ENCODE results near the gene FOXP4.

DNA sequence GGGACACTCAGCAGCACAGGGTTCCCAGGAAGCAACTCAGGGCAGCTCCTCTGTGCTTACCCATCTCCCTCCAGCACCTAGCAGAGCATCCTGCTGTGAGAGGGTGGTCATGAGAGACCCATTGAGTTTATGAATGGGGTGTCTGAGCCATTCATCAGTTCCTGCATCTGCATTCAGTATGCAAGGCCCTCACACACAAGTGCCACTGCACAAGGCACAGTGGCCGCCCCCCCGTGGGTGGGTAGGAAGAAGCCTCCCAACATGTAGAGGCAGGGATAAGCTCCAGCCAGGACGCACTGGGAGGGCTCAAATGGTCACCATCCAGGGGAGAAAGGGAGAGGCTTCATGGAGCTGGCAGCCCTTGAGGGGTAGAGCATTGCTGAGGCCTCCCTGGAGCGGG is 43.0 kb downstream of the FOXP4 start:
- TF ChIP-seq EZH2 (IDR thresholded peaks at IDR 0.05; ENCODE audit: insufficient read depth, low read length), result no peak
- TF ChIP-seq, protein P1, sequence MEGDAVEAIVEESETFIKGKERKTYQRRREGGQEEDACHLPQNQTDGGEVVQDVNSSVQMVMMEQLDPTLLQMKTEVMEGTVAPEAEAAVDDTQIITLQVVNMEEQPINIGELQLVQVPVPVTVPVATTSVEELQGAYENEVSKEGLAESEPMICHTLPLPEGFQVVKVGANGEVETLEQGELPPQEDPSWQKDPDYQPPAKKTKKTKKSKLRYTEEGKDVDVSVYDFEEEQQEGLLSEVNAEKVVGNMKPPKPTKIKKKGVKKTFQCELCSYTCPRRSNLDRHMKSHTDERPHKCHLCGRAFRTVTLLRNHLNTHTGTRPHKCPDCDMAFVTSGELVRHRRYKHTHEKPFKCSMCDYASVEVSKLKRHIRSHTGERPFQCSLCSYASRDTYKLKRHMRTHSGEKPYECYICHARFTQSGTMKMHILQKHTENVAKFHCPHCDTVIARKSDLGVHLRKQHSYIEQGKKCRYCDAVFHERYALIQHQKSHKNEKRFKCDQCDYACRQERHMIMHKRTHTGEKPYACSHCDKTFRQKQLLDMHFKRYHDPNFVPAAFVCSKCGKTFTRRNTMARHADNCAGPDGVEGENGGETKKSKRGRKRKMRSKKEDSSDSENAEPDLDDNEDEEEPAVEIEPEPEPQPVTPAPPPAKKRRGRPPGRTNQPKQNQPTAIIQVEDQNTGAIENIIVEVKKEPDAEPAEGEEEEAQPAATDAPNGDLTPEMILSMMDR (IDR thresholded peaks at IDR 0.05; ENCODE audit: insufficient read depth, low read depth, low read length), result no peak

Data from astrocyte (in vitro differentiated cells and primary cell).